Measurements from ENCODE around the gene VAV2.

VAV2 gene

GRCh38 chr9:133864011-133864410 lies 128.1 kb downstream of the VAV2 start:
- no peak for TF ChIP-seq GLIS3 (CRISPR knock-in tag; IDR thresholded peaks at IDR 0.05)
- TF ChIP-seq TCF4 (CRISPR knock-in tag; IDR thresholded peaks at IDR 0.05; ENCODE audit: borderline replicate concordance): no peak
- TF ChIP-seq CSDC2 (CRISPR knock-in tag; IDR thresholded peaks at IDR 0.05): no peak
- no peak for TF ChIP-seq ZNF565 (CRISPR knock-in tag; conservative IDR thresholded peaks at IDR 0.05; ENCODE audit: low read depth)
- TF ChIP-seq ZFP30 (CRISPR knock-in tag; IDR thresholded peaks at IDR 0.05): no peak
- TF ChIP-seq ISL1 (CRISPR knock-in tag; IDR thresholded peaks at IDR 0.05): no peak
- no peak for TF ChIP-seq PATZ1 (CRISPR knock-in tag; IDR thresholded peaks at IDR 0.05; ENCODE audit: borderline replicate concordance)
- TF ChIP-seq POU6F1 (CRISPR knock-in tag; IDR thresholded peaks at IDR 0.05; ENCODE audit: borderline replicate concordance, low read depth): no peak
- TF ChIP-seq RARB (CRISPR knock-in tag; IDR thresholded peaks at IDR 0.05): no peak
- TF ChIP-seq CSRNP3 (CRISPR knock-in tag; IDR thresholded peaks at IDR 0.05): no peak
- TF ChIP-seq ZC3H10 (CRISPR knock-in tag; IDR thresholded peaks at IDR 0.05): no peak
- no peak for TF ChIP-seq ZNF70 (CRISPR knock-in tag; IDR thresholded peaks at IDR 0.05)
- TF ChIP-seq OSR1 (CRISPR knock-in tag; IDR thresholded peaks at IDR 0.05): no peak
- no peak for ATAC-seq

GRCh38 chr9:133863257-133863592 lies 128.9 kb downstream of the VAV2 start:
- no peak for ATAC-seq
- TF ChIP-seq CSRNP3 (CRISPR knock-in tag; IDR thresholded peaks at IDR 0.05) (no peak), ZFP3 (CRISPR knock-in tag; IDR thresholded peaks at IDR 0.05) (no peak), ESRRG (CRISPR knock-in tag; IDR thresholded peaks at IDR 0.05) (no peak), PATZ1 (CRISPR knock-in tag; IDR thresholded peaks at IDR 0.05; ENCODE audit: borderline replicate concordance) (no peak), BACH2 (CRISPR knock-in tag; IDR thresholded peaks at IDR 0.05; ENCODE audit: borderline replicate concordance) (no peak), TSHZ2 (CRISPR knock-in tag; IDR thresholded peaks at IDR 0.05) (no peak), ISL1 (CRISPR knock-in tag; IDR thresholded peaks at IDR 0.05) (no peak), ZNF70 (CRISPR knock-in tag; IDR thresholded peaks at IDR 0.05) (no peak), ZNF565 (CRISPR knock-in tag; conservative IDR thresholded peaks at IDR 0.05; ENCODE audit: low read depth) (no peak), CSDC2 (CRISPR knock-in tag; IDR thresholded peaks at IDR 0.05) (no peak), SNAI2 (CRISPR knock-in tag; IDR thresholded peaks at IDR 0.05) (no peak), GLIS3 (CRISPR knock-in tag; IDR thresholded peaks at IDR 0.05) (no peak), POU6F1 (CRISPR knock-in tag; IDR thresholded peaks at IDR 0.05; ENCODE audit: borderline replicate concordance, low read depth) (no peak), TOX (CRISPR knock-in tag; IDR thresholded peaks at IDR 0.05; ENCODE audit: borderline replicate concordance) (no peak), PPARA (CRISPR knock-in tag; IDR thresholded peaks at IDR 0.05; ENCODE audit: borderline replicate concordance) (no peak), CREB5 (CRISPR knock-in tag; IDR thresholded peaks at IDR 0.05; ENCODE audit: low read depth) (no peak)
